Uterus (tissue), 2 donors: Measurements from ENCODE around the gene MMD.

Experiments used
- POLR2A ChIP-seq, 2 donors: fragments of 450-650 bp; IDR thresholded peaks; one replicate each; pipeline ENCODE4 v1.6.1; 2016; ENCODE audit warnings: antibody characterized with exemption in 2 of 2, mild to moderate bottlenecking in 1 of 2, moderate library complexity in 1 of 2
- TF ChIP-seq, protein P1 (sequence below), 4 experiments: fragments of 200-600 bp in 2 of 4; fragments of 450-650 bp in 2 of 4; sonication (generic) in 2 of 4; IDR thresholded peaks; one replicate each; pipeline ENCODE4 v1.5.1; 2016 to 2019; ENCODE audit warnings: antibody characterized with exemption in 4 of 4, mild to moderate bottlenecking in 2 of 4, moderate library complexity in 1 of 4

DNA sequence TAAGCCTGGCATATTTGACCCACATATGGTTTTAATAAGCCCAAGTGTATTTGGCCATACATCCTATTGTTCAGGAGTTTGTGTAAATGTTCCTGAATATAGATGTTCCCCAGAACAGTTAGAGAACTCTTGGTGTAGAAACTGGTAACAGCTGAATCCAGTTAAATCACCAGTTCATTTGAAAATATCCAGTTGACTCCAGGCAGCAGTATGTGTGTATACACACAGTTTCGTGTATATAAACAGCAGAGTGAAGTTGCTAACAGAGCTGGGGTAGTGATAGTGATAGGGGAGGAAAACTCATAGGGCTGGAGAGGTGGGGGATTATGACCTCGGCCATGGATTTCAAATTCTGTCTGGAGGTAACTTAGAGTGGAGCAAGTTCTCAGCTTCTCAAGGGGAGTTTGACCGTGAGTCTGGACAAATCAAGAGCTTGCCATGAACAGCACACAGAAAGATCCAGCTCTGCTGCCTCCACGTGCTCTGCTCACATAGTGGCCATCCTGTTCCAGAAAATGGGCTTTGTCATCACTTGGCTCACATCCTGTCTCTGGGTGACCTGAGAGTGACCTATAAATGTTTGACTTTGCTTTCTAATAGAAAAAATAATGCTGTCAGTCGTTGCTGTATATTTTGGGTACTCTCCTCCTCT, 30.6 kb upstream of the MMD start:
- TF ChIP-seq, protein P1, sequence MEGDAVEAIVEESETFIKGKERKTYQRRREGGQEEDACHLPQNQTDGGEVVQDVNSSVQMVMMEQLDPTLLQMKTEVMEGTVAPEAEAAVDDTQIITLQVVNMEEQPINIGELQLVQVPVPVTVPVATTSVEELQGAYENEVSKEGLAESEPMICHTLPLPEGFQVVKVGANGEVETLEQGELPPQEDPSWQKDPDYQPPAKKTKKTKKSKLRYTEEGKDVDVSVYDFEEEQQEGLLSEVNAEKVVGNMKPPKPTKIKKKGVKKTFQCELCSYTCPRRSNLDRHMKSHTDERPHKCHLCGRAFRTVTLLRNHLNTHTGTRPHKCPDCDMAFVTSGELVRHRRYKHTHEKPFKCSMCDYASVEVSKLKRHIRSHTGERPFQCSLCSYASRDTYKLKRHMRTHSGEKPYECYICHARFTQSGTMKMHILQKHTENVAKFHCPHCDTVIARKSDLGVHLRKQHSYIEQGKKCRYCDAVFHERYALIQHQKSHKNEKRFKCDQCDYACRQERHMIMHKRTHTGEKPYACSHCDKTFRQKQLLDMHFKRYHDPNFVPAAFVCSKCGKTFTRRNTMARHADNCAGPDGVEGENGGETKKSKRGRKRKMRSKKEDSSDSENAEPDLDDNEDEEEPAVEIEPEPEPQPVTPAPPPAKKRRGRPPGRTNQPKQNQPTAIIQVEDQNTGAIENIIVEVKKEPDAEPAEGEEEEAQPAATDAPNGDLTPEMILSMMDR (IDR thresholded peaks at IDR 0.05) = no peak
- TF ChIP-seq POLR2A (IDR thresholded peaks at IDR 0.05) = no peak
